ENCODE measurements around the gene ISOC1. TPM values are rescaled to one million over a fixed set of nuclear protein-coding genes. Genes with fewer than 3 reads are reported as not detected.
A peak's percentile ranks its signal among the peaks of the same experiment; 100 is the strongest.

ISOC1 gene
- total RNA-seq (1 to 10 TPM; 6.6 to 7.1 TPM), total RNA-seq (8.0 to 44.3 (median 17.0) reads per million in 172 experiments)
- 15.6 TPM for polyA plus RNA-seq (2013, experiment 1 of 2)
- 13.9 TPM for polyA plus RNA-seq (2013, experiment 2 of 2)

- ChIA-PET CTCF (interaction anchor here (0.6 to 1.5 kb wide), 5 partner anchors 11 to 1010 kb away, joined by 3 to 8 read pairs (median 4); no protein-coding TSS in a partner anchor), POLR2A (interaction anchor here (0.9 to 2.2 kb wide), 7 partner anchors 17 to 1012 kb away, joined by 3 to 14 read pairs (median 6); partner anchors contain the start of gene SLC12A2)
- Mint-ChIP-seq H3K36me3 (ENCODE audit: low read depth) (no peaks in the 10 kb centered on the region), H3K4me3 (peak within 1 kb of the TSS; percentile 93), H3K27me3 (peaks cover 6% of the 10 kb centered on the region), H3K27ac (peak within 1 kb of the TSS; percentile 88), H3K9me3 (no peaks in the 10 kb centered on the region), H3K4me1 (ENCODE audit: low read depth) (peaks cover 46% of the 10 kb centered on the region)
- Histone ChIP-seq H3K36me3 (ENCODE audit: insufficient read depth, low read length) (no peaks in the 10 kb centered on the region), H3K4me3 (ENCODE audit: low read length) (peak within 1 kb of the TSS; percentile 75), H3K9me3 (ENCODE audit: control insufficient read depth in 1 of 2, insufficient read depth in 1 of 2, low read length in 2 of 2) (no peaks in the 10 kb centered on the region), H3K27ac (ENCODE audit: low read depth in 1 of 2, low read length in 2 of 2) (peak within 1 kb of the TSS; percentile 42 to 66), H3K4me1 (ENCODE audit: insufficient read depth, low read length) (peaks cover 15% of the 10 kb centered on the region), H3K27me3 (ENCODE audit: control insufficient read depth in 1 of 2, insufficient read depth in 2 of 2, low read length in 2 of 2) (no peaks in the 10 kb centered on the region)
- DNase-seq (peak; percentile 80 to 97 (median 90)), ATAC-seq (ENCODE audit: poor library complexity) (peak; percentile 90)
- no peak for TF ChIP-seq CTCF (IDR thresholded peaks at IDR 0.05)
- intact Hi-C loops (cut with DNase I, micrococcal nuclease) = loop anchor here (5.0 to 10.0 kb wide), 4 partner anchors 890 to 1577 kb away; partner anchors contain the start of genes SLC12A2 (in 2 of the 2) and PRRC1 (in 1 of the 2)
Measured at GRCh38 chr5:129094087-129094923, at the start of gene ISOC1. Gene ISOC1, plus strand, starts transcription at chr5:129094749. Its CDS starts 18 bp downstream, at chr5:129094767.

GRCh38 chr5:129046151-129046550 is 48.4 kb upstream of the ISOC1 start:
- no peaks in the 10 kb centered on the region for H3K27me3 ChIP-seq (ENCODE audit: control insufficient read depth in 1 of 2, insufficient read depth in 2 of 2, low read length in 2 of 2)
- H3K9me3 Mint-ChIP-seq = peaks cover 15% of the 10 kb centered on the region
- no peaks in the 10 kb centered on the region for H3K36me3 ChIP-seq (ENCODE audit: insufficient read depth, low read length)
- no peak overlapping the region for H3K4me3 Mint-ChIP-seq
- intact Hi-C loops (cut with DNase I, micrococcal nuclease) = no loop called here
- TF ChIP-seq CTCF (IDR thresholded peaks at IDR 0.05) = no peak
- no peak overlapping the region for H3K27ac Mint-ChIP-seq
- DNase-seq (no peak), ATAC-seq (ENCODE audit: poor library complexity) (no peak)
- no peaks in the 10 kb centered on the region for H3K36me3 Mint-ChIP-seq (ENCODE audit: low read depth)
- no peaks in the 10 kb centered on the region for H3K4me1 Mint-ChIP-seq (ENCODE audit: low read depth)
- no peak overlapping the region for H3K4me3 ChIP-seq (ENCODE audit: low read length)
- H3K9me3 ChIP-seq (ENCODE audit: control insufficient read depth in 1 of 2, insufficient read depth in 1 of 2, low read length in 2 of 2) = peaks cover 4 to 11% of the 10 kb centered on the region in 2 experiments
- no peak overlapping the region for H3K27ac ChIP-seq (ENCODE audit: low read depth in 1 of 2, low read length in 2 of 2)
- H3K4me1 ChIP-seq (ENCODE audit: insufficient read depth, low read length) = no peaks in the 10 kb centered on the region
- H3K27me3 Mint-ChIP-seq = peaks cover 13% of the 10 kb centered on the region
- CTCF ChIA-PET = no interaction called here
- POLR2A ChIA-PET = no interaction called here

GRCh38 chr5:129048509-129048908 is 46.0 kb upstream of the ISOC1 start:
- H3K27me3 Mint-ChIP-seq = peaks cover 11% of the 10 kb centered on the region
- no peak overlapping the region for H3K27ac ChIP-seq (ENCODE audit: low read depth in 1 of 2, low read length in 2 of 2)
- ChIA-PET POLR2A (no interaction called here), CTCF (no interaction called here)
- H3K4me1 ChIP-seq (ENCODE audit: insufficient read depth, low read length) = no peaks in the 10 kb centered on the region
- no peak overlapping the region for H3K27ac Mint-ChIP-seq
- no peak overlapping the region for H3K4me3 Mint-ChIP-seq
- no peak for TF ChIP-seq CTCF (IDR thresholded peaks at IDR 0.05)
- H3K9me3 Mint-ChIP-seq = peaks cover 15% of the 10 kb centered on the region
- H3K36me3 Mint-ChIP-seq (ENCODE audit: low read depth) = no peaks in the 10 kb centered on the region
- ATAC-seq (ENCODE audit: poor library complexity) (no peak), DNase-seq (no peak)
- intact Hi-C loops (cut with DNase I, micrococcal nuclease) = no loop called here
- no peaks in the 10 kb centered on the region for H3K27me3 ChIP-seq (ENCODE audit: control insufficient read depth in 1 of 2, insufficient read depth in 2 of 2, low read length in 2 of 2)
- H3K4me1 Mint-ChIP-seq (ENCODE audit: low read depth) = no peaks in the 10 kb centered on the region
- H3K9me3 ChIP-seq (ENCODE audit: control insufficient read depth in 1 of 2, insufficient read depth in 1 of 2, low read length in 2 of 2) = peaks cover 0 to 11% of the 10 kb centered on the region in 2 experiments
- H3K36me3 ChIP-seq (ENCODE audit: insufficient read depth, low read length) = no peaks in the 10 kb centered on the region
- H3K4me3 ChIP-seq (ENCODE audit: low read length) = no peak overlapping the region

Data from CD4-positive, alpha-beta T cell (primary cell).